Tibial nerve (tissue), 4 donors: Measurements from ENCODE around the gene SAPCD2.

ENCODE experiments used
- EP300 ChIP-seq, 2 donors: sonication (generic); formaldehyde crosslinking; IDR thresholded peaks; one replicate each; pipeline ENCODE4 v1.6.1; 2017; ENCODE audit warnings: antibody characterized with exemption in 2 of 2, mild to moderate bottlenecking in 1 of 2
- POLR2A ChIP-seq, 2 donors: fragments of 450-650 bp; IDR thresholded peaks; one replicate each; pipeline ENCODE4 v1.6.1; 2017; ENCODE audit warnings: antibody characterized with exemption in 2 of 2, mild to moderate bottlenecking in 2 of 2, moderate library complexity in 2 of 2
- TF ChIP-seq, protein P1 (sequence below), 5 experiments: fragments of 200-600 bp in 3 of 5; fragments of 450-650 bp in 2 of 5; sonication (generic) in 3 of 5; IDR thresholded peaks; one replicate each; pipeline ENCODE4 v1.5.1; 2016 to 2019; ENCODE audit warnings: antibody characterized with exemption in 5 of 5, mild to moderate bottlenecking in 3 of 5, moderate library complexity in 2 of 5

DNA sequence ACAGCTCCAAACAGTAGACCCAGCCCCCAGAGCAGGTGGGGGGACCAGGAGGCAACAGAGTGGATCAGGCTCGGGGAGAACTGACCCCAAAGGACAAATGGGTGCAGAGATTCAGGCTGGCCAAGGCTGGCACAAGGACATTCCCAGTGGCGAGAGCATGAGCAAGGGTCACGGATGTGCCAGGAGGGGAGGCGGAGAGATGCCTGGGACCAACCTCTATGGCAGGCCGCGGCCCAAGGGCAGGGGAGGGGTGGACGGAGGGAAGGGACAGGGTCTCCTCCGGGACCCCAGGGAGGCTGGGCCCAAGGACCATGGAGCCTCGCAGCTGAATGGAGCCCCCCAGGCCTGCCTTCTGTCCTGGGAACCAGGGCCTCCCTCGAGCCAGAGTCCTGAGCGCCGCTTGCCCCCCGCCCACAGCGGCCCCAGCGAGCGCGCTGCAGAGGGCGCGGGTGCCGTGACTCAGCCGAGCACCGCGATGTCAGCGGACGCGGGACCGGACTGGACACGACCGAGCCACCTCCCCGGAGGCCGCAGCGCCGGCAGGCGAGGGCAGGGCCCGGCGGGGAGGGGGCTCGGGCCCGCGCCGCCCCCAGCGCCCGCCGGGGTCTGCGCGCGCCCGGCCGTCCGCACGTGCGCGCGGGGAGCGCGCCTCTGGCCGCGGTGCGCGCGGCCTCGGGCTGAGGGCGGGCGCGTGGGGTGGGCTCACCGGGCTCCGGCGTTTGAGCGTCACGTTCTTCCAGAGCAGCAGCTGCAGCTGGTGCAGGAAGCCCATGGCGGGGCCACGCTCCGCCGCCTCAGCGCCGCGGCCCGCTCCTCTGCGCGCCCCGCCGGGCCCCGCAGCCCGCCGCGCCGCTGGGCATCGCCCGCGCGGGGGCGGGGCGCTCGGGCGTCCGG, 42.7 kb downstream of the SAPCD2 start, which contains the start of gene ABCA2:
- TF ChIP-seq, protein P1, sequence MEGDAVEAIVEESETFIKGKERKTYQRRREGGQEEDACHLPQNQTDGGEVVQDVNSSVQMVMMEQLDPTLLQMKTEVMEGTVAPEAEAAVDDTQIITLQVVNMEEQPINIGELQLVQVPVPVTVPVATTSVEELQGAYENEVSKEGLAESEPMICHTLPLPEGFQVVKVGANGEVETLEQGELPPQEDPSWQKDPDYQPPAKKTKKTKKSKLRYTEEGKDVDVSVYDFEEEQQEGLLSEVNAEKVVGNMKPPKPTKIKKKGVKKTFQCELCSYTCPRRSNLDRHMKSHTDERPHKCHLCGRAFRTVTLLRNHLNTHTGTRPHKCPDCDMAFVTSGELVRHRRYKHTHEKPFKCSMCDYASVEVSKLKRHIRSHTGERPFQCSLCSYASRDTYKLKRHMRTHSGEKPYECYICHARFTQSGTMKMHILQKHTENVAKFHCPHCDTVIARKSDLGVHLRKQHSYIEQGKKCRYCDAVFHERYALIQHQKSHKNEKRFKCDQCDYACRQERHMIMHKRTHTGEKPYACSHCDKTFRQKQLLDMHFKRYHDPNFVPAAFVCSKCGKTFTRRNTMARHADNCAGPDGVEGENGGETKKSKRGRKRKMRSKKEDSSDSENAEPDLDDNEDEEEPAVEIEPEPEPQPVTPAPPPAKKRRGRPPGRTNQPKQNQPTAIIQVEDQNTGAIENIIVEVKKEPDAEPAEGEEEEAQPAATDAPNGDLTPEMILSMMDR (IDR thresholded peaks at IDR 0.05) = no peak
- TF ChIP-seq POLR2A (IDR thresholded peaks at IDR 0.05) (no peak), EP300 (IDR thresholded peaks at IDR 0.05) (no peak)
